Measurements from ENCODE around the gene SV2C.

DNA sequence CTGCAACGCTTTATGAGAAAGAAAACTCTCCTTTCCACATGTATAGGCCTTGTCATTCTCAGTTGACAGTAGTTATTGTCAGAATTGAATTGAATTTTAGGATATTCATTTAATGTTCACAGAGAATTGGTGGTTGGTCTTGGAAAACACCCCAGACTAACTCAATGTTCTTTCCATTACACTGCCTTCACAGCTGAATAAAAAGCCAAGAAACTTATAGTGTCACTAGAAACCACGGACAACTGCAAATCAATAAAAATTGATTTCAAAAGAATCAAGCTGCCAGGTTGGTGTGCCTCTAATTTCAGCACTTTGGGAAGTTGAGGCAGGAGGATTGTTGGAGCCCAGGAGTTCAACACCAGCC lies 281.0 kb downstream of the SV2C start:
- no peak for TF ChIP-seq EZH2 (IDR thresholded peaks at IDR 0.05; ENCODE audit: low read length, missing control alignments)
- TF ChIP-seq, protein P1, sequence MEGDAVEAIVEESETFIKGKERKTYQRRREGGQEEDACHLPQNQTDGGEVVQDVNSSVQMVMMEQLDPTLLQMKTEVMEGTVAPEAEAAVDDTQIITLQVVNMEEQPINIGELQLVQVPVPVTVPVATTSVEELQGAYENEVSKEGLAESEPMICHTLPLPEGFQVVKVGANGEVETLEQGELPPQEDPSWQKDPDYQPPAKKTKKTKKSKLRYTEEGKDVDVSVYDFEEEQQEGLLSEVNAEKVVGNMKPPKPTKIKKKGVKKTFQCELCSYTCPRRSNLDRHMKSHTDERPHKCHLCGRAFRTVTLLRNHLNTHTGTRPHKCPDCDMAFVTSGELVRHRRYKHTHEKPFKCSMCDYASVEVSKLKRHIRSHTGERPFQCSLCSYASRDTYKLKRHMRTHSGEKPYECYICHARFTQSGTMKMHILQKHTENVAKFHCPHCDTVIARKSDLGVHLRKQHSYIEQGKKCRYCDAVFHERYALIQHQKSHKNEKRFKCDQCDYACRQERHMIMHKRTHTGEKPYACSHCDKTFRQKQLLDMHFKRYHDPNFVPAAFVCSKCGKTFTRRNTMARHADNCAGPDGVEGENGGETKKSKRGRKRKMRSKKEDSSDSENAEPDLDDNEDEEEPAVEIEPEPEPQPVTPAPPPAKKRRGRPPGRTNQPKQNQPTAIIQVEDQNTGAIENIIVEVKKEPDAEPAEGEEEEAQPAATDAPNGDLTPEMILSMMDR (conservative IDR thresholded peaks at IDR 0.05 in 1 of 2, IDR thresholded peaks at IDR 0.05 in 1 of 2; ENCODE audit: low read depth in 1 of 2, low read length in 2 of 2) = no peak

Data from fibroblast of lung (primary cell).